ENCODE data around the gene RPS4Y2.

RPS4Y2 gene

GRCh38 chrY:20735200-20735599 lies 20.7 kb upstream of the RPS4Y2 start:
- Histone ChIP-seq H3K4me1 (ENCODE audit: insufficient read depth, low read length, severe bottlenecking) (peaks cover 82% of the 10 kb centered on the region), H3K27ac (ENCODE audit: low read depth, low read length, poor library complexity, severe bottlenecking) (peak overlapping the region; percentile 96), H4K20me1 (ENCODE audit: insufficient read depth, low read length) (no peaks in the 10 kb centered on the region), H3K79me2 (ENCODE audit: insufficient read depth, low read length) (no peaks in the 10 kb centered on the region), H3K9ac (ENCODE audit: low read length) (peak overlapping the region; percentile 68), H3K9me3 (ENCODE audit: low read length) (no peaks in the 10 kb centered on the region), H3K9me2 (ENCODE audit: low read depth, low read length) (no peaks in the 10 kb centered on the region), H2AFZ (ENCODE audit: low read length) (no peak overlapping the region), H3K27me3 (ENCODE audit: insufficient read depth, low read length) (no peaks in the 10 kb centered on the region), H3K4me2 (ENCODE audit: low read length) (peak overlapping the region; percentile 61), H3F3A (ENCODE audit: insufficient read depth, low read length) (no peaks in the 10 kb centered on the region), H3K4me3 (ENCODE audit: low read depth, low read length, poor library complexity, severe bottlenecking) (peak overlapping the region; percentile 10), H3K36me3 (ENCODE audit: insufficient read depth, low read length) (no peaks in the 10 kb centered on the region)
- no peak for TF ChIP-seq EZH2 (IDR thresholded peaks at IDR 0.05; ENCODE audit: borderline replicate concordance, low read length)
- TF ChIP-seq CTCF (IDR thresholded peaks at IDR 0.05; ENCODE audit: low read length), result no peak

- H3K79me2 ChIP-seq (ENCODE audit: insufficient read depth, low read length), result no peaks in the 10 kb centered on the region
- H4K20me1 ChIP-seq (ENCODE audit: insufficient read depth, low read length), result no peaks in the 10 kb centered on the region
- H3K27ac ChIP-seq (ENCODE audit: low read depth, low read length, poor library complexity, severe bottlenecking), result peak overlapping the region; percentile 96
- H2AFZ ChIP-seq (ENCODE audit: low read length), result no peak overlapping the region
- H3K9me3 ChIP-seq (ENCODE audit: low read length), result no peaks in the 10 kb centered on the region
- TF ChIP-seq EZH2 (IDR thresholded peaks at IDR 0.05; ENCODE audit: borderline replicate concordance, low read length) (no peak), CTCF (IDR thresholded peaks at IDR 0.05; ENCODE audit: low read length) (no peak)
- H3K36me3 ChIP-seq (ENCODE audit: insufficient read depth, low read length), result no peaks in the 10 kb centered on the region
- no peak overlapping the region for H3K4me2 ChIP-seq (ENCODE audit: low read length)
- H3K4me1 ChIP-seq (ENCODE audit: insufficient read depth, low read length, severe bottlenecking), result peaks cover 55% of the 10 kb centered on the region
- H3K9ac ChIP-seq (ENCODE audit: low read length), result peak overlapping the region; percentile 35; the same call in 1 of the 2 replicates
- H3K9me2 ChIP-seq (ENCODE audit: low read depth, low read length), result no peaks in the 10 kb centered on the region
- no peaks in the 10 kb centered on the region for H3F3A ChIP-seq (ENCODE audit: insufficient read depth, low read length)
- no peak overlapping the region for H3K4me3 ChIP-seq (ENCODE audit: low read depth, low read length, poor library complexity, severe bottlenecking)
- H3K27me3 ChIP-seq (ENCODE audit: insufficient read depth, low read length), result no peaks in the 10 kb centered on the region
Observed at GRCh38 chrY:20739806-20740205, 16.1 kb upstream of the RPS4Y2 start.

GRCh38 chrY:20740609-20741008 lies 15.3 kb upstream of the RPS4Y2 start:
- no peak overlapping the region for H2AFZ ChIP-seq (ENCODE audit: low read length)
- no peaks in the 10 kb centered on the region for H3K36me3 ChIP-seq (ENCODE audit: insufficient read depth, low read length)
- no peaks in the 10 kb centered on the region for H3K9me3 ChIP-seq (ENCODE audit: low read length)
- H3K4me3 ChIP-seq (ENCODE audit: low read depth, low read length, poor library complexity, severe bottlenecking), result no peak overlapping the region
- H3K27me3 ChIP-seq (ENCODE audit: insufficient read depth, low read length), result no peaks in the 10 kb centered on the region
- H3K79me2 ChIP-seq (ENCODE audit: insufficient read depth, low read length), result no peaks in the 10 kb centered on the region
- H3K9me2 ChIP-seq (ENCODE audit: low read depth, low read length), result no peaks in the 10 kb centered on the region
- no peaks in the 10 kb centered on the region for H4K20me1 ChIP-seq (ENCODE audit: insufficient read depth, low read length)
- peaks cover 47% of the 10 kb centered on the region for H3K4me1 ChIP-seq (ENCODE audit: insufficient read depth, low read length, severe bottlenecking)
- TF ChIP-seq CTCF (IDR thresholded peaks at IDR 0.05; ENCODE audit: low read length) (no peak), EZH2 (IDR thresholded peaks at IDR 0.05; ENCODE audit: borderline replicate concordance, low read length) (no peak)
- peak overlapping the region; percentile 96 for H3K27ac ChIP-seq (ENCODE audit: low read depth, low read length, poor library complexity, severe bottlenecking)
- H3K4me2 ChIP-seq (ENCODE audit: low read length), result no peak overlapping the region; the same call in 1 of the 2 replicates
- H3K9ac ChIP-seq (ENCODE audit: low read length), result no peak overlapping the region; the same call in 1 of the 2 replicates
- no peaks in the 10 kb centered on the region for H3F3A ChIP-seq (ENCODE audit: insufficient read depth, low read length)
